CD14-positive monocyte (primary cell): ENCODE data around the gene BLVRB. TPM values are rescaled to one million over a fixed set of nuclear protein-coding genes. Genes with fewer than 3 reads are reported as not detected.
"Not testable (repeated sequence)": the region's sequence is repeated elsewhere in the genome, so short reads cannot be mapped to it uniquely, and the experiment has no call there.

Experiments used
- DNase-seq, 3 donors: peaks; one replicate each; pipeline ENCODE4 v3.0.0-alpha.2; 2011 to 2022
- H2AFZ ChIP-seq: 2 replicates; pipeline ENCODE4 v1.6.0; 2012; ENCODE audit warnings: mild to moderate bottlenecking, low read depth, low read length, inconsistent platforms; ENCODE audit not compliant: insufficient read depth, poor library complexity, severe bottlenecking
- H3K27ac ChIP-seq, 2 donors: 1 replicate in 1 of 2; 2 replicates in 1 of 2; pipeline ENCODE4 v1.5.1; 2012 to 2013; ENCODE audit warnings: low read length in 2 of 2, control low read depth in 1 of 2, inconsistent platforms in 1 of 2, low read depth in 1 of 2, mild to moderate bottlenecking in 1 of 2
- H3K27me3 ChIP-seq, 2 donors: one replicate each; pipeline versions ENCODE4 v1.6.0 to v1.6.1; 2011 to 2013; ENCODE audit warnings: low read length in 2 of 2; ENCODE audit not compliant: control insufficient read depth in 2 of 2, insufficient read depth in 2 of 2
- H3K36me3 ChIP-seq, 2 donors: replicated peaks in 1 of 2; 1 replicate in 1 of 2; 2 replicates in 1 of 2; pipeline versions ENCODE4 v1.5.1 to v1.6.1; 2012 to 2013; ENCODE audit warnings: low read length in 2 of 2, control low read depth in 1 of 2, inconsistent platforms in 1 of 2, mild to moderate bottlenecking in 1 of 2; ENCODE audit not compliant: insufficient read depth in 2 of 2, control insufficient read depth in 1 of 2
- H3K4me1 ChIP-seq, 2 donors: 1 replicate in 1 of 2; 2 replicates in 1 of 2; pipeline versions ENCODE4 v1.5.1 to v1.6.1; 2012 to 2013; ENCODE audit warnings: low read length in 2 of 2, control low read depth in 1 of 2, inconsistent platforms in 1 of 2, mild to moderate bottlenecking in 1 of 2, moderate library complexity in 1 of 2; ENCODE audit not compliant: insufficient read depth in 2 of 2, control insufficient read depth in 1 of 2
- H3K4me2 ChIP-seq: replicated peaks from 2 replicates; pipeline ENCODE3; 2012; ENCODE audit warnings: low read length, moderate library complexity, mild to moderate bottlenecking; ENCODE audit not compliant: poor library complexity, severe bottlenecking; ENCODE audit errors: extremely low read depth
- H3K4me3 ChIP-seq, 3 experiments: fragments of 200-600 bp in 1 of 3; sonication (generic) in 1 of 3; replicated peaks in 1 of 3; 1 replicate in 2 of 3; 2 replicates in 1 of 3; pipeline ENCODE4 v1.5.1; 2011 to 2013; ENCODE audit warnings: low read length in 3 of 3, mild to moderate bottlenecking in 3 of 3, control low read depth in 2 of 3, low read depth in 2 of 3, inconsistent platforms in 1 of 3, moderate library complexity in 1 of 3
- H3K79me2 ChIP-seq: 2 replicates; pipeline ENCODE4 v1.6.0; 2012; ENCODE audit warnings: mild to moderate bottlenecking, control low read depth, inconsistent platforms, low read length, moderate library complexity; ENCODE audit not compliant: insufficient read depth
- H3K9ac ChIP-seq: 2 replicates; pipeline ENCODE4 v1.6.0; 2017; ENCODE audit warnings: low read length, mild to moderate bottlenecking; ENCODE audit not compliant: insufficient read depth, poor library complexity, severe bottlenecking
- H3K9me3 ChIP-seq, 2 donors: replicated peaks in 1 of 2; 1 replicate in 1 of 2; 2 replicates in 1 of 2; pipeline versions ENCODE4 v1.5.1 to v1.6.1; 2012 to 2013; ENCODE audit warnings: low read length in 2 of 2, control low read depth in 1 of 2; ENCODE audit not compliant: control insufficient read depth in 1 of 2, insufficient read depth in 1 of 2
- H4K20me1 ChIP-seq: 2 replicates; pipeline ENCODE4 v1.6.0; 2012; ENCODE audit warnings: mild to moderate bottlenecking, low read length, control low read depth, moderate library complexity; ENCODE audit not compliant: insufficient read depth
- H3K27ac Mint-ChIP-seq, 7 donors: one replicate each; pipeline ENCODE4 v1.8.0; 2020; ENCODE audit warnings: mild to moderate bottlenecking in 7 of 7, mixed read lengths in 7 of 7, moderate library complexity in 6 of 7, inconsistent platforms in 2 of 7
- H3K27me3 Mint-ChIP-seq, 3 donors: one replicate each; pipeline ENCODE4 v1.8.0; 2021 to 2022; ENCODE audit warnings: low read depth in 3 of 3, mild to moderate bottlenecking in 3 of 3, mixed read lengths in 3 of 3, moderate library complexity in 3 of 3, inconsistent platforms in 1 of 3
- H3K36me3 Mint-ChIP-seq, 2 donors: one replicate each; pipeline ENCODE4 v1.8.0; 2020; ENCODE audit warnings: mixed read lengths in 2 of 2, inconsistent platforms in 1 of 2, mild to moderate bottlenecking in 1 of 2
- H3K4me1 Mint-ChIP-seq: one replicate; pipeline ENCODE4 v1.8.0; 2020; ENCODE audit warnings: mild to moderate bottlenecking, mixed read lengths
- H3K4me3 Mint-ChIP-seq, 2 donors: one replicate each; pipeline ENCODE4 v1.8.0; 2020; ENCODE audit warnings: mild to moderate bottlenecking in 2 of 2, mixed read lengths in 2 of 2, moderate library complexity in 1 of 2
- H3K9me3 Mint-ChIP-seq, 7 donors: one replicate each; pipeline ENCODE4 v1.8.0; 2020 to 2022; ENCODE audit warnings: mixed read lengths in 7 of 7, mild to moderate bottlenecking in 6 of 7, moderate library complexity in 6 of 7, inconsistent platforms in 2 of 7
- WGBS: methylation state at CpG from one replicate; pipeline ENCODE4 v1.1.5; 2013; ENCODE audit warnings: missing lambda C conversion rate; ENCODE audit not compliant: insufficient coverage; 5-methylcytosine and 5-hydroxymethylcytosine counted together
- intact Hi-C, 2 donors: fragments of 100-400 bp; cut with micrococcal nuclease; formaldehyde crosslinking; loops; one replicate each; pipeline versions ENCODE4 v1.15.0 to v1.15.1; 2023
- polyA plus RNA-seq, 3 donors: library from polyadenylated mRNA; depleted of rRNA in 1 of 3; unstranded in 2 of 3; stranded (reverse) in 1 of 3; fragments of 300-500 nt in 2 of 3; fragments of >200 nt in 1 of 3; fragmentation: Illumina TruSeq in 2 of 3; gene quantifications; 1 replicate in 2 of 3; 2 replicates in 1 of 3; pipeline ENCODE4 v1.2.3, GENCODE V29; 2012 to 2021
- TF ChIP-seq, protein P1 (sequence below): fragments of 200-600 bp; IDR thresholded peaks from one replicate; pipeline ENCODE4 v1.8.0; 2022; ENCODE audit warnings: antibody characterized with exemption, mild to moderate bottlenecking

The BLVRB gene
- polyA plus RNA-seq, 3 donors, result 299 to 625 (median 601) TPM

DNA sequence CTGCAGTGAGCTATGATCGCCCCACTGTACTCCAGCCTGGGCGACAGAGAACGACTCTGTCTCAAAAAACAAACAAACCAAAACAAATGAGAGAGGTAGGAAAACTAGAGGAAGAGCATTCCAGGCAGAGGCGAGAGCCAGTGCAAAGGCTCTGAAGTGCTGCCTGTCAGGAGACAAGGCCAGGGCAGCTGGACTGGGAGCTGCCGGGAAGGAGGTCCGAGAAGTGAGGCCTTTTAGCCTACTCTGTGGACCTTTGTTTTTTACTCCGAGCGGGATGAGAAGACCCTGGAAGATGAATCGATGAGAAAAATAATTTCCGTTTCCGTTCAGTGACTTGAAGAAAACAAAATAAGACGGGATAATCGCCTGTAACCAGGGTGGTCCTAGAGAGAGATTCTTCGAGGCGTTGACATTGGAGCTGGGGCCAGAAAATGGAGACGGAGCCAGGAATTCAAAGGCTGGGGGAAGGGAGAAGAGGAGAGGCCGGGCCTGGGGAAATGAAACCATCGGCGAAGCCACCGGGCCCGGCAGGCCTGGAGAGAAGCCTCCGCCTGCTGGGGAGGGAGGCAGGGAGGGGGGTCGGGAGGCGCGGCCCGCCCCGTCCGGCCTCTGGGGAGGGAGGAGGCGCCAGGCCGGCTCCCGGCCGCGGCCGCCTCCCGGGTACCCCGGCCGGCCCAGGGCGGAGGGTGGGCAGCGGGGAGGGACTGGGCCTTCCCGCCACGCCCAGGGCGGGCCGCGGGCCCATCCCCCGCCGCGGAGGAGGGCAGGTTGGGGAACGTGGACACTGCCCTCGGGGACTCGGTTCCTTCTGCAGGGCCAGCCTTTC, 31.9 kb downstream of the BLVRB start:
- Histone ChIP-seq H3K27me3 (no peaks in the 10 kb centered on the region), H3K36me3 (no peaks in the 10 kb centered on the region), H3K9me3 (no peaks in the 10 kb centered on the region), H4K20me1 (no peaks in the 10 kb centered on the region), H3K79me2 (peaks cover 8% of the 10 kb centered on the region), H3K4me1 (peaks cover 42 to 43% of the 10 kb centered on the region in 2 donors), H3K4me3 (peak overlapping the region; percentile 33 to 80 (median 60)), H2AFZ (peak overlapping the region; percentile 88), H3K4me2 (peak overlapping the region; percentile 79), H3K9ac (peak overlapping the region; percentile 75), H3K27ac (peak overlapping the region; percentile 86 to 91)
- H3K36me3 Mint-ChIP-seq, result peaks cover 2 to 4% of the 10 kb centered on the region in 2 donors
- H3K4me1 Mint-ChIP-seq, result peaks cover 37% of the 10 kb centered on the region
- intact Hi-C loops, result no loop called here
- peak overlapping the region; percentile 98 to 100 (median 99) for H3K27ac Mint-ChIP-seq
- TF ChIP-seq, protein P1, sequence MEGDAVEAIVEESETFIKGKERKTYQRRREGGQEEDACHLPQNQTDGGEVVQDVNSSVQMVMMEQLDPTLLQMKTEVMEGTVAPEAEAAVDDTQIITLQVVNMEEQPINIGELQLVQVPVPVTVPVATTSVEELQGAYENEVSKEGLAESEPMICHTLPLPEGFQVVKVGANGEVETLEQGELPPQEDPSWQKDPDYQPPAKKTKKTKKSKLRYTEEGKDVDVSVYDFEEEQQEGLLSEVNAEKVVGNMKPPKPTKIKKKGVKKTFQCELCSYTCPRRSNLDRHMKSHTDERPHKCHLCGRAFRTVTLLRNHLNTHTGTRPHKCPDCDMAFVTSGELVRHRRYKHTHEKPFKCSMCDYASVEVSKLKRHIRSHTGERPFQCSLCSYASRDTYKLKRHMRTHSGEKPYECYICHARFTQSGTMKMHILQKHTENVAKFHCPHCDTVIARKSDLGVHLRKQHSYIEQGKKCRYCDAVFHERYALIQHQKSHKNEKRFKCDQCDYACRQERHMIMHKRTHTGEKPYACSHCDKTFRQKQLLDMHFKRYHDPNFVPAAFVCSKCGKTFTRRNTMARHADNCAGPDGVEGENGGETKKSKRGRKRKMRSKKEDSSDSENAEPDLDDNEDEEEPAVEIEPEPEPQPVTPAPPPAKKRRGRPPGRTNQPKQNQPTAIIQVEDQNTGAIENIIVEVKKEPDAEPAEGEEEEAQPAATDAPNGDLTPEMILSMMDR, result no peak
- H3K9me3 Mint-ChIP-seq, result peaks cover 0 to 2% (median 0%) of the 10 kb centered on the region in 7 donors
- peaks cover 0 to 1% (median 0%) of the 10 kb centered on the region in 3 donors for H3K27me3 Mint-ChIP-seq
- H3K4me3 Mint-ChIP-seq, result peak overlapping the region; percentile 86 to 97
- WGBS, result under 1% methylated on average over 47 of the region's 50 CpGs
- DNase-seq, result peak; percentile 82 to 87 (median 87)

DNA sequence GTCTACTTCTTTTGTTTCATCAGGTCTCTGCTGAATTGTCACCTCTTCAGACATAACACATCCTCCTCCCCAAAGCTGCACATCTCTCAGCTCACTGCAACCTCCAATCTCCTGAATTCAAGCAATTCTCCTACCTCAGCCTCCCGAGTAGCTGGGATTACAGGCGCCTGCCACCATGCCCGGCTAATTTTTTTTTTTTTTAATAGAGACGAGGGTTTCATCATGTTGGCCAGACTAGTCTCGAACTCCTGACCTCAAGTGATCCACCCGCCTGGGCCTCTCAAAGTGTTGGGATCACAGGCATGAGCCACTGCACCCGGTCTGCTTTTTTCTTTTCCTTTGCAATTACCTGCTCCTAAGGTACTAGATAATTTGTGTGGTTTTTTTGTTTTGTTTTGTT, 32.8 kb downstream of the BLVRB start:
- H3K27me3 ChIP-seq, H4K20me1 ChIP-seq, DNase-seq, H3K79me2 ChIP-seq, H3K9me3 Mint-ChIP-seq, H3K36me3 Mint-ChIP-seq, H3K36me3 ChIP-seq, H3K27me3 Mint-ChIP-seq, H3K9me3 ChIP-seq, intact Hi-C loops: not testable (repeated sequence)
- H3K27ac Mint-ChIP-seq, result peak overlapping the region; percentile 98 to 100 (median 99)
- 56% methylated on average over 3 of the region's 7 CpGs for WGBS
- Histone ChIP-seq H3K4me3 (peak overlapping the region in 2 of 3 experiments; percentile 27 to 80), H3K27ac (peak overlapping the region; percentile 86 to 91), H3K4me2 (peak overlapping the region; percentile 79), H3K9ac (peak overlapping the region; percentile 75), H3K4me1 (peaks cover 42 to 43% of the 10 kb centered on the region in 2 donors), H2AFZ (peak overlapping the region; percentile 88)
- H3K4me1 Mint-ChIP-seq, result peaks cover 39% of the 10 kb centered on the region
- H3K4me3 Mint-ChIP-seq, result peak overlapping the region; percentile 86 to 97
